ENCODE data around the gene LAMA5.

The LAMA5 gene

DNA sequence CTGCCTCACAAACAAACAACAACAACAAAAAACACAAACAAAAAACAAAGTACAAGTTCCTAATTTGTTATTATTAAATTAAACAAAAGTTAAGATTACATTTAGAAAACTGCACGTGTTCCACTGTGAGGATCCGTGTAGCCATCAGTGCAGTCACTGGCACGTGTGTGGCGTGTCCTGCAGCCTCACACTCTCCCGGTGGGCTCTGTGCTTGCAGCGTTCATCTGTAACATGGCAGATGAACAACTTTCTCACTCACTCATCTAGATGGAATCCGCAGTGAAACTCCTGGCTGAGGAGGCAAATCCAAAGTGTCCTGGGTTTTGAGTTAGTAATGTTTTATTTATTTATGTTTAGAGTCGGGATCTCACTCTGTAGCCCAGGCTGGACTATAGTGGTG is 77.2 kb downstream of the LAMA5 start:
- Histone ChIP-seq H3K4me1 (ENCODE audit: low read depth, poor library complexity, severe bottlenecking) (no peaks in the 10 kb centered on the region), H4K20me1 (ENCODE audit: insufficient read depth) (no peaks in the 10 kb centered on the region), H3K36me3 (ENCODE audit: insufficient read depth) (no peaks in the 10 kb centered on the region), H3K9ac (no peak overlapping the region), H2AFZ (ENCODE audit: low read depth) (no peak overlapping the region), H3K27me3 (ENCODE audit: insufficient read depth, low read depth) (no peaks in the 10 kb centered on the region), H3K79me2 (ENCODE audit: insufficient read depth, low read depth) (no peaks in the 10 kb centered on the region), H3K4me3 (IDR thresholded peaks at IDR 0.05; ENCODE audit: insufficient read depth, low read depth, low read length) (no peak overlapping the region), H3K27ac (no peak overlapping the region), H3K4me2 (no peak overlapping the region)
- TF ChIP-seq, protein P1, sequence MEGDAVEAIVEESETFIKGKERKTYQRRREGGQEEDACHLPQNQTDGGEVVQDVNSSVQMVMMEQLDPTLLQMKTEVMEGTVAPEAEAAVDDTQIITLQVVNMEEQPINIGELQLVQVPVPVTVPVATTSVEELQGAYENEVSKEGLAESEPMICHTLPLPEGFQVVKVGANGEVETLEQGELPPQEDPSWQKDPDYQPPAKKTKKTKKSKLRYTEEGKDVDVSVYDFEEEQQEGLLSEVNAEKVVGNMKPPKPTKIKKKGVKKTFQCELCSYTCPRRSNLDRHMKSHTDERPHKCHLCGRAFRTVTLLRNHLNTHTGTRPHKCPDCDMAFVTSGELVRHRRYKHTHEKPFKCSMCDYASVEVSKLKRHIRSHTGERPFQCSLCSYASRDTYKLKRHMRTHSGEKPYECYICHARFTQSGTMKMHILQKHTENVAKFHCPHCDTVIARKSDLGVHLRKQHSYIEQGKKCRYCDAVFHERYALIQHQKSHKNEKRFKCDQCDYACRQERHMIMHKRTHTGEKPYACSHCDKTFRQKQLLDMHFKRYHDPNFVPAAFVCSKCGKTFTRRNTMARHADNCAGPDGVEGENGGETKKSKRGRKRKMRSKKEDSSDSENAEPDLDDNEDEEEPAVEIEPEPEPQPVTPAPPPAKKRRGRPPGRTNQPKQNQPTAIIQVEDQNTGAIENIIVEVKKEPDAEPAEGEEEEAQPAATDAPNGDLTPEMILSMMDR (conservative IDR thresholded peaks at IDR 0.05; ENCODE audit: low read depth, low read length) = no peak

DNA sequence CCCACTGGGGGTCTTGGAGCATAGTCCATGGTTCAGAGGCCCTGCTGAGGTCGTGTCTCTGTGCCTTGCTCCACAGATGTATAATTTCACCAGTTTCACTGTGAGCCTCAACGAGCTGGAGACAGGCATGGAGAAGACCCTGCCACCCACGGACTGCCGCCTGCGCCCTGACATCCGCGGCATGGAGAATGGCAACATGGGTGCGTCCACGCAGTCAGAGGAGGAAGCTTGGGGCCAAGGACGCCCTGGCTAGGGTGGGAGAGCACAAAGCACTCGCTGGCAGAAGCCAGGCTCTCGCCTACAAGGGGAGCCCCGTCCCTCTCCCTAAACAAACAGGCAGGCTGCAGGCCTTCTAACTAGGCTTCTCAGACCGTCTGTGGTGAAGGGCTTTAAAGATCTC is 78.0 kb downstream of the LAMA5 start:
- Histone ChIP-seq H3K4me1 (ENCODE audit: low read depth, poor library complexity, severe bottlenecking) (no peaks in the 10 kb centered on the region), H3K9ac (no peak overlapping the region), H3K4me3 (IDR thresholded peaks at IDR 0.05; ENCODE audit: insufficient read depth, low read depth, low read length) (no peak overlapping the region), H3K4me2 (no peak overlapping the region), H3K27me3 (ENCODE audit: insufficient read depth, low read depth) (no peaks in the 10 kb centered on the region), H3K36me3 (ENCODE audit: insufficient read depth) (no peaks in the 10 kb centered on the region), H2AFZ (ENCODE audit: low read depth) (no peak overlapping the region), H3K79me2 (ENCODE audit: insufficient read depth, low read depth) (no peaks in the 10 kb centered on the region), H3K27ac (no peak overlapping the region), H4K20me1 (ENCODE audit: insufficient read depth) (no peaks in the 10 kb centered on the region)
- TF ChIP-seq, protein P1 (conservative IDR thresholded peaks at IDR 0.05; ENCODE audit: low read depth, low read length) = no peak

DNA sequence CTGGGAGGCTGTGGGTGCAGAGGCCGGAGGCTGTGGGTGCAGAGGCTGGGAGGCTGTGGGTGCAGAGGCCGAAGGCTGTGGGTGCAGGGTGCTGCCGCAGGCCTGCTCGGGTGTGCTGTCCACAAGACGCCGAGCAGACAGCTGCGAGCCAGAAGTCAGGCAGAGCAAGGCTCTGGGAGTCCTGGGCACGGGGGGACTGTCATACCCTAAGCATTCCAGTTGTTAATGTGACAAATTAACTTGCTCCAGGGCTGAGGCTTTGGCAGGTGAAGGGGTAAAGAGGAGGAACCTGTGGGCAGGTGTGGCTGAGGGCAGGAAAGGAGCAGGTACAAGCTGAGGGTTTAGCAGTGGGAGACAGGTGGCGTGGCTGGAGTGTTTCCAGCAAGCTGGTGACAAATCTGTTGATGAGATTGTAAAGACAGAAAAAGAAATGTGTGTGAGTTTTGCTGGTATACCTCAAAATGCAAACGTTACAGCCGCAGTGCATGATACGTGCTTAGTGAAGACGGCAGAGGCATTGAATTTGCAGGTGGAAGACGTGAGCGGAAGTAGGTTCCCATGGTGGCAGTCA is 78.5 kb downstream of the LAMA5 start:
- Histone ChIP-seq H3K4me2 (no peak overlapping the region), H3K27me3 (ENCODE audit: insufficient read depth, low read depth) (no peaks in the 10 kb centered on the region), H3K27ac (no peak overlapping the region), H3K9ac (no peak overlapping the region), H3K4me3 (IDR thresholded peaks at IDR 0.05; ENCODE audit: insufficient read depth, low read depth, low read length) (no peak overlapping the region), H3K79me2 (ENCODE audit: insufficient read depth, low read depth) (no peaks in the 10 kb centered on the region), H4K20me1 (ENCODE audit: insufficient read depth) (no peaks in the 10 kb centered on the region), H2AFZ (ENCODE audit: low read depth) (no peak overlapping the region), H3K36me3 (ENCODE audit: insufficient read depth) (no peaks in the 10 kb centered on the region), H3K4me1 (ENCODE audit: low read depth, poor library complexity, severe bottlenecking) (no peaks in the 10 kb centered on the region)
- TF ChIP-seq, protein P1 (conservative IDR thresholded peaks at IDR 0.05; ENCODE audit: low read depth, low read length) = no peak

DNA sequence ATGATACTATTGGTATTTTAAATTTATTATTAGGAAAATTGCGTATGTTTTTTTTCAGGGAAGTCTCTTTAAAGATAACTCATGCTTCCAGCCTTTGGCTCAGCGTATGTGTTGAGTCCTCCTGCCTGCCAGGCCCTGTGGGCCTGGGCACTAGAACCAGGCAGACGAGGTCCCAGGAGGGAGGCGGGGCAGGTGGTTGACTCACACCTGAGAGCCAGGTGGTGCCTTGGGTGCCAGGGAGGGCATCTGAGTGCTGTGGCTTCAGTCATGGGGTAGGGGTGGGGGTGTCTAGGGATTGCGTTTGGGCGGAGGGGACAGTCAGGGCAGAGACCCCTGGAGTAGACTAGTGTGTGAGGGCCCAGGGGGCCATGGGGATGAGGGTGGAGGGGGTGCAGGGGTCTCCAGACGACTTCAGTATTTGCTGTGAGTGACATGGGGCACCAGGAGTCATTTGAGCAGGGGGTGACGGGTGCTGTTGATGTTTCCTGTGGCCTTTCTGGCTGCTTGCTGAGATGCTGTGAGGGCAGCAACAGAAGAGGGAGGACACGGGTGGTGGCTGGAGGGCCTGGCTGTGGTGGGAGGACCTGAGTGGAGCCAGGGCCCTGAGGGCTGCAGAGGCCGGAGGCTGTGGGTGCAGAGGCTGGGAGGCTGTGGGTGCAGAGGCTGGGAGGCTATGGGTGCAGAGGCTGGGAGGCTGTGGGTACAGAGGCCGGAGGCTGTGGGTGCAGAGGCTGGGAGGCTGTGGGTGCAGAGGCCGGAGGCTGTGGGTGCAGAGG is 79.2 kb downstream of the LAMA5 start:
- Histone ChIP-seq H3K4me2 (no peak overlapping the region), H3K27ac (no peak overlapping the region), H3K79me2 (ENCODE audit: insufficient read depth, low read depth) (no peaks in the 10 kb centered on the region), H3K9ac (no peak overlapping the region), H4K20me1 (ENCODE audit: insufficient read depth) (no peaks in the 10 kb centered on the region), H3K4me3 (IDR thresholded peaks at IDR 0.05; ENCODE audit: insufficient read depth, low read depth, low read length) (no peak overlapping the region), H3K27me3 (ENCODE audit: insufficient read depth, low read depth) (no peaks in the 10 kb centered on the region), H2AFZ (ENCODE audit: low read depth) (no peak overlapping the region), H3K4me1 (ENCODE audit: low read depth, poor library complexity, severe bottlenecking) (no peaks in the 10 kb centered on the region), H3K36me3 (ENCODE audit: insufficient read depth) (no peaks in the 10 kb centered on the region)
- TF ChIP-seq, protein P1 (conservative IDR thresholded peaks at IDR 0.05; ENCODE audit: low read depth, low read length) = no peak
